Endodermal cell (in vitro differentiated cells): Measurements from ENCODE around the gene GSTA1. TPM values are rescaled to one million over a fixed set of nuclear protein-coding genes. Genes with fewer than 3 reads are reported as not detected.
"Not testable (repeated sequence)": the region's sequence is repeated elsewhere in the genome, so short reads cannot be mapped to it uniquely, and the experiment has no call there.

Experiments
- DNase-seq: peaks from one replicate; pipeline ENCODE4 v3.0.0-alpha.2; 2017
- H3K27ac ChIP-seq: 2 replicates; pipeline ENCODE4 v1.5.1; 2013; ENCODE audit warnings: mild to moderate bottlenecking, low read depth, low read length, moderate library complexity
- H3K27me3 ChIP-seq: 2 replicates; pipeline ENCODE4 v1.6.1; 2013; ENCODE audit warnings: mild to moderate bottlenecking, low read length, moderate library complexity; ENCODE audit not compliant: insufficient read depth, control insufficient read depth, poor library complexity, severe bottlenecking
- H3K36me3 ChIP-seq: 2 replicates; pipeline ENCODE4 v1.7.0; 2013; ENCODE audit warnings: mild to moderate bottlenecking, low read length, moderate library complexity; ENCODE audit not compliant: control insufficient read depth, insufficient read depth
- H3K4me1 ChIP-seq: one replicate; pipeline ENCODE4 v1.7.0; 2013; ENCODE audit warnings: low read length; ENCODE audit not compliant: control insufficient read depth, insufficient read depth
- H3K4me3 ChIP-seq: 2 replicates; pipeline ENCODE4 v1.5.1; 2013; ENCODE audit warnings: mild to moderate bottlenecking, low read length, moderate library complexity
- H3K9ac ChIP-seq: 2 replicates; pipeline ENCODE4 v1.6.1; 2013; ENCODE audit warnings: mild to moderate bottlenecking, low read length, moderate library complexity; ENCODE audit not compliant: poor library complexity, severe bottlenecking; ENCODE audit errors: extremely low read depth
- H3K9me3 ChIP-seq: 2 replicates; pipeline ENCODE4 v1.6.1; 2013; ENCODE audit warnings: mild to moderate bottlenecking, low read length, moderate library complexity; ENCODE audit not compliant: control insufficient read depth
- H3K27ac Mint-ChIP-seq: 2 replicates; pipeline ENCODE4 v1.8.0; 2020; ENCODE audit warnings: mixed read lengths
- H3K27me3 Mint-ChIP-seq: 2 replicates; pipeline ENCODE4 v1.8.0; 2021; ENCODE audit warnings: mild to moderate bottlenecking, mixed read lengths; ENCODE audit not compliant: insufficient read depth
- H3K36me3 Mint-ChIP-seq: 2 replicates; pipeline ENCODE4 v1.8.0; 2020; ENCODE audit warnings: low read depth, mixed read lengths
- H3K4me1 Mint-ChIP-seq: 2 replicates; pipeline ENCODE4 v1.8.0; 2020; ENCODE audit warnings: mixed read lengths
- H3K4me3 Mint-ChIP-seq: 2 replicates; pipeline ENCODE4 v1.8.0; 2020; ENCODE audit warnings: mild to moderate bottlenecking, moderate library complexity, mixed read lengths
- H3K9me3 Mint-ChIP-seq: 2 replicates; pipeline ENCODE4 v1.8.0; 2020; ENCODE audit warnings: mild to moderate bottlenecking, mixed read lengths
- CTCF ChIP-seq: fragments of 200-600 bp; sonication (generic); conservative IDR thresholded peaks from 2 replicates; pipeline ENCODE4 v1.5.0; 2021; ENCODE audit warnings: antibody characterized with exemption, mild to moderate bottlenecking
- WGBS, 2 experiments: methylation state at CpG; one replicate each; pipeline versions ENCODE4 v1.1.5 to v1.1.7; 2013; ENCODE audit warnings: missing lambda C conversion rate in 2 of 2, mixed read lengths in 1 of 2; ENCODE audit not compliant: insufficient coverage in 1 of 2, insufficient read length in 1 of 2; 5-methylcytosine and 5-hydroxymethylcytosine counted together
- total RNA-seq, 2 donors: library from RNA; stranded (reverse); fragmentation: NEBNext Ultra II Directional in 1 of 2; extraction: Animal tissue kit (Norgen Biotek cat#: 25700) in 1 of 2; gene quantifications; 2 replicates in 1 of 2; 3 replicates in 1 of 2; pipeline ENCODE4 v1.2.1, GENCODE V29; 2021

Gene GSTA1
- total RNA-seq, 2 donors from 2014 or later = 2.4 TPM; not detected in 1

- TF ChIP-seq CTCF = no peak
- WGBS, 2 experiments = 76% methylated on average over 6 of the region's 6 CpGs; no CpG with 5 or more reads in 1 of the 2 experiments
- Histone ChIP-seq H3K36me3 (no peaks in the 10 kb centered on the region), H3K4me3 (no peak overlapping the region), H3K27ac (no peak overlapping the region), H3K9ac (no peak overlapping the region), H3K4me1 (no peaks in the 10 kb centered on the region), H3K27me3 (no peaks in the 10 kb centered on the region), H3K9me3 (peaks cover 7% of the 10 kb centered on the region)
- Mint-ChIP-seq H3K27me3 (no peaks in the 10 kb centered on the region), H3K9me3 (peaks cover 4% of the 10 kb centered on the region), H3K36me3 (no peaks in the 10 kb centered on the region), H3K4me3 (no peak overlapping the region), H3K4me1 (peaks cover 36% of the 10 kb centered on the region), H3K27ac (no peak overlapping the region)
- DNase-seq = no peak
These were observed 43.4 kb downstream of the GSTA1 start for GRCh38 chr6:52760105-52760765.

- Mint-ChIP-seq H3K4me1 (peaks cover 25% of the 10 kb centered on the region), H3K27ac (no peak overlapping the region), H3K36me3 (no peaks in the 10 kb centered on the region), H3K9me3 (peaks cover 4% of the 10 kb centered on the region), H3K4me3 (no peak overlapping the region), H3K27me3 (no peaks in the 10 kb centered on the region)
- Histone ChIP-seq H3K27ac (no peak overlapping the region), H3K4me1 (no peaks in the 10 kb centered on the region), H3K9ac (no peak overlapping the region), H3K9me3 (peaks cover 7% of the 10 kb centered on the region), H3K27me3 (no peaks in the 10 kb centered on the region), H3K4me3 (no peak overlapping the region), H3K36me3 (no peaks in the 10 kb centered on the region)
- no peak for DNase-seq
- WGBS, 2 experiments = 89% methylated on average over 1 of the region's 1 CpG; no CpG with 5 or more reads in 1 of the 2 experiments
- TF ChIP-seq CTCF = no peak
These were observed 44.5 kb downstream of the GSTA1 start for GRCh38 chr6:52759085-52759484.

GRCh38 chr6:52757651-52758338 lies 45.8 kb downstream of the GSTA1 start:
- H3K4me3 Mint-ChIP-seq, H3K27me3 Mint-ChIP-seq, H3K9me3 Mint-ChIP-seq, DNase-seq, H3K27ac ChIP-seq, H3K4me1 ChIP-seq, H3K27ac Mint-ChIP-seq, H3K4me3 ChIP-seq, H3K36me3 ChIP-seq, H3K27me3 ChIP-seq, H3K9me3 ChIP-seq, H3K9ac ChIP-seq, H3K36me3 Mint-ChIP-seq: not testable (repeated sequence)
- WGBS, 2 experiments = 67 to 78% methylated on average over 3 to 7 of the region's 7 CpGs
- peaks cover 16% of the 10 kb centered on the region for H3K4me1 Mint-ChIP-seq
